HG02759 (cell line): ENCODE results near the gene PNMA6F.
"Not testable (repeated sequence)": the region's sequence is repeated elsewhere in the genome, so short reads cannot be mapped to it uniquely, and the experiment has no call there.

ENCODE experiments used
- ATAC-seq: cut with Tn5 transposase; IDR thresholded peaks from one replicate; pipeline ENCODE4 v1.9.1; 2021; ENCODE audit warnings: mild to moderate bottlenecking, moderate library complexity; ENCODE audit not compliant: unreplicated experiment

The PNMA6F gene

DNA sequence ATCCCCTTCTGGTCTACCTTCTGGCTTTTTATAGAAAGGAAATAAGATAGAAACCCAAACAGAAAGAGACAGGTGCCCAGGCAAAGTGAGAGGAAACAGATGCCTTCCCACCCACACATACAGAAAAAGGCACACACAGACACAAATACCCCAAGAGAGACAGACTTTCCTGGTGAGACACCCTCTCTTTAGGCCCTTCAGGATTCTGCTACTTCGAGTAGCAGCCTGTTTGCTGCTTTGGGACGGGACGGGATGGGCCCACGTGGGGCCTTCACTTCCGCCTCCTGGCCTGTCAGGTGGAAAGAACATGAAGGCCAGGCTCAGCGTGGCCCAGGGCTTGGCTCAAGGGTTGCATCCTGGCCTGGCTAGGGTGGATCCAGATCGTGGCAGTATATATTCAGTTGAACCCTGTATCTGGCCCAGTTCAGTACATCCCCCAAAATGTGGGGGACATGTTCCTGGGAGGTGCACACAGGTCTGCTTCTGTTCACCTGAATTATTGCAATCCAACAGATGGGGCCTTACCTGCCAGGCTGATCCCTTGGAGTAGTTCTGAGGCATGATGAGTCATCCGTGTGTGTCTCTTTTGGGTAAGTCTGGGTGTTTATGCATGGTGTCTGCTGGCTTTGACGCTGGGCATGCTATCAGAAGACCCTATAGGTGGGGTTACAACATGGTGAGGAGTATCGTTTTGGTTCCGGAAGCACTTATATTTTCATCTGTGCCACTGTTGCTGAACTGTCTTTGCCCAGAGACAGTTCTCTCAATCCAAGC is 14.7 kb upstream of the PNMA6F start:
- peak; percentile 40 for ATAC-seq

DNA sequence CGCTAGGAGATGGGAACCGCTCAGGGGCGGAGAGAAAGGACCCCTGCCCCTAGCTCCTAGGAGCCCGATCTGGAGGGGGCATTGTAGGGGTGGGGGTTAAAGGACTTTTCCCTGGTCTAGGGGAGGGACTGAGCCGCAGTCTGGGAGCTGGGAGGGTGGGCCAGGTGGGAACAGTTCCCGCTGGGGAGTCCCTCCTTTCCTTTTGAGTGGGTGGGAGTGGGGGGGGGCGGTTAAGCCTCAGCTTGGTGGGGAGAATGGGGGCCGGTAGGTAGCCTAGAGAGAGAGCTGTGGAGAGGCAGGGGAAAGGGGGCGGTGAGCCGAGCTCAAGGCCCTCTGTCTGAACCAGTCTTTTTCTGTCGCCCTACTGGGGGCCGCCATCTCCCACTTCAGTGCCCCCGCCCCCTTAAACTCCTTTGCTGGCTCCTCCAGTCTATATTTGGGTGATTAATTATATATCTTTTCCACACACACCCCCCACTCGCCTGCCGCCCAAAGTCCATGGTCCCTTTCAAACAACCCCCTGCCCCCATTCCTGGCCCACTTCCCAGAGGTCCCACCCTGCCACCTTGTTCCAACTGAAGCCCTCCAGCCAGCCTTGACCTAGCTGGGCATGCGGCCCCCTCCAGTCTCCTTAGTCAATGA is 13.2 kb upstream of the PNMA6F start:
- ATAC-seq = no peak

DNA sequence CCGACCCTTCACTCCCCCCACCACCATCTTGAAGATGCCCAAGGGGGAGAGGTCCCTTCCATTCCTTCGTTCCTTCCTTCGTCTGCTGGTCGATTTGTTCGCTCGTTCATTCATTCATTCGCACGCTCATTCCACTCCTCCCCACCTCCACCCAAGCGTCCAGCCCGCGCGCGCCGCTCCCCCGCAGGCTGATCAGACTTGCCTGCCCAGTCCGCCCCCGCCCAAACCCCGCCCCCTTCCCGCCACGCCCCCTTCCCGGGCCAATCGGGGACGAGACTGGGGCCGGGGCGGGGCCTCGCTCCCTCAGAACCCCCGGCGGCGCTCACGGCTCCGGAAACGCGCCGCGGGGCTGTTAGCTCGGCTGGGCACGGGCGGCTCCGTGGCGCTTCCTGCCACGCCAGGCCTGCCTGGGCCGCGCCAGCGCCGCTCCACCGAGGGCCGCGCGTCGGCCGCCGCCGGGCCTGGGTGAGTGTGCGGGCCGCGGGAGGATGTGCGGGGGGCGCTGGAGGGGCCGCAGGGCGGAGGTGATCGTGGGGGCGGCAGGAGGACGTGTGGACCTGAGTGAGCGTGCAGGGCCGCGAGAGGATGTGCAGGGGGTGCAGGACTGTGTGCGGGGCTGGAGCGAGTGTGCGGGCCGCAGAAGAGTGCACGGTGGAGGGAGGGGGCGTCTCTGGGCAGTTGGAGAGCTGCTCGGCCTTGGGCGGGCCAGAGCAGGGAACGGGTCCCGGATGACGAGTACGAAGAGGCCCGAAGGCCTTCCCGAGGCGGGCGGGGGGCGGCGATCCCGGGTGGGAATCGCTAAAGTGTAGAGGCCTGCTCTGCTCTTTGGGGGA is 12.5 kb upstream of the PNMA6F start, which contains the start of gene ZNF275:
Gene ZNF275, plus strand, starts transcription at position 333 of the 833 bp plus-strand sequence. CDS start 2,527 bp downstream, outside the sequence.
- ATAC-seq = peak; percentile 87

DNA sequence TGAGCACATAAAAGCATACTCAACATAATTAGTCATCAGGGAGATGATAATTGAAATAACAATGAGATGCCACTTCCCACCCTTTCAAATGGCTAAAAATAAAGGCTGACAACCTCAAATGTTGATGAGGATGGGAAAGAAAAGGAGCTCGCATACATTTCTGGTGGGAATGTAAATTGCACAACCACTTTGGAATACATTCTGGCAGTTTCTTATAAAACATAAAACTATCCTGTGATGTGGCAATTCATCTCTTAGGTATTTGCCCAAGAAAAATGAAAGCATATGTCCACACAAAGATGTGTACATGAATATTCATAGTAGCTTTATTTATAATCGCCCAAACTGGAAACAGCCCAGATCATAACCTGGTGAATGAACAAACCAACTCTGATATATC is 11.7 kb upstream of the PNMA6F start:
- ATAC-seq = no peak

DNA sequence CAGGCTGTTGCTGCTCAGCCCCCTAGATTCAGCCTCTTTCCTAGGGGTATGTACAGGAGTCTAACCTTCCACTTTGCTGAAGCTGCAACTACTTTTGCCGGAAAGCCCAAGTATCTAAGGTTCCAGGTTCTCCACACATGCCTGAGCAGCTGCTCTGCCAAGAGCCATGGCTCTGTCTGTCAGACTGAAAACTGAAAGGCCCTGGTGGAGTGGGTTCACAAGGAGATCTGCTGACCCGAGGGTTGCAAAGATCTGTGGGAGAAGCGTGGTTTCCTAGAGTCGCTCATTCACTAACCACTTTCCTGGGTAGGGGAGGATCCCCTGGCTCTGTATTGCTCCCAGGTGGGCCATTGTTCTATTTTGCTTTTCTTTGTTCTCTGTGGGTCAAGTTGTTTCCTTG is 6.0 kb upstream of the PNMA6F start:
- ATAC-seq = no peak

DNA sequence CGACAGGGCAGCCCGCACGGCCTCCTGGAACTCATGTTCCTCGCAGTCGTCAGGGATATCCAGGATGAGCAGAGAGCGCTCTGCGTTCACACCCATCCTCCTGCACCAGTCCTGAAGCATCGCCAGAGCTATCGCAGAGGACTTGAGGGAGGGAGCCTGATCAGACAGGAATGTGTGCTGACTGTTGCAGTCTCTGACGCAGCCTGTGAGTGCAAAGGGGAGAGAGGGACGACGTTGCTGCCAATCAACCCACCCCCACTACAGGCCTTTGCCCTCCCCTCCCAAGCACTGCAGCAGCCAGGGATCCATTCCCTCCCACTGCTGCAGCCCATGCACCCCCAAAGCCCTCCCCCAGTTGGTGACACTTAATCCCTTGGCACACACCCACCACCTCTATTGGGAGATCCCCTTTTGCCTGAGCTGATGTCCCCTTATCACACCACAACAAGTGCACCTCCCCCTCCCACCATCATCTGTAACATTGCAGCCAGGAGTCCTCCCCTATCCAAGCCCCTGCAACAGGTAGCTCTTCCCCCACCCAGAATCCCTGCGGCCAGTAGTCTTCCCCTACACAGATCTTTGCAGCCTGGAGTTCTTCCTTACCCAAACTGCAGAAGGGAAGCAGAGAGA is 897 bp downstream of the PNMA6F start:
- no peak for ATAC-seq

DNA sequence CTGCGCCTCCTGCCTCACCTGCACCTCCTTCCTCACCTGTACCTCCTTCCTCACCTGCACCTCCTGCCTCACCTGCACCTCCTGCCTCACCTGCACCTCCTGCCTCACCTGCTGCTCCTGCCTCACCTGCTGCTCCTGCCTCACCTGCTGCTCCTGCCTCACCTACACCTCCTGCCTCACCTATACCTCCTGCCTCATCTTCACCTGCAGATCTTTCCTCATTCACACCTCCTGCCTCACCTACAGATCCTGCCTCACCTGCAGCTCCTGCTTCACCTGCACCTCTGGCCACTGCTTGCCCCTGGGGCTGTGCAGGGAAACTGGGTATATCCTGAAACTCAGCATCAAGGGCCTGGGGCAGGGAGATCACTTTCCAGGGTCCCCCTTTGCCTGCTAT is 1.5 kb downstream of the PNMA6F start:
- ATAC-seq = not testable (repeated sequence)

DNA sequence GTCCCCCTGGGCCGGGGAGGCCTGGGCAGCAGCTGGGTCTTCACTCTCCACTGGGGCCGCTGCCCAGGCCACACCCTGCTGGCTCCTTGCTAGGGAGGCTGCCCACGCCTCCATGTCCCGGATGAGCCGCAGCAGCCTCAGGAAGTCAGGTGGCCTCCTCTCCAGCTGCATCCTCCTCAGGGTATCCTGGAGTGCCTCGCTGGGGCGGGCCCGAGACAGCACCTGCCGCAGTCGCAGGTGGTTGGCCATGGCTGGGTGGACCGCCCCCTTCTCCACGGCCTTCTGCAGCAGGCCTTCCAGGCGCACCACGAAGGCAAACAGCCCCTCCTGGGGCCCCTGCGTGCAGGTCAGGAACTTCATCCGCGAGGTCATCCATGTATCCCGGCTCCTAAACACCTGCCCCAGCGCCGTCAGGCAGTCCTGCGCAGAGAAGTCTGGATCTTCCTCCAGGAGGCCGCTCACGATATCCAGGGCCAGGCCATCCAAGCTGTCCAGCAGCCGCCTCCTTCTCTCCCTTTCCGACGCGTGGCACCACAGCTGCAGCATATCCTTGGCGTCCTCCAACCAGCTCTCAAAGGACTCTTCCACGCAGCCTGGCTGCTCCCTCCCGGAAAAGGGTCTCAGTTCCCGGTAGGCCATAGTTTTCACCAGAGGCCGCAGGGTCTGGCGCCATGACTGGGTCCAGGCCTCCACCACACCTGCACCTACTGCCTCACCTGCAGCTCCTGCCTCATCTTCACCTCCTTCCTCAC is 2.1 kb downstream of the PNMA6F start:
- ATAC-seq = no peak

DNA sequence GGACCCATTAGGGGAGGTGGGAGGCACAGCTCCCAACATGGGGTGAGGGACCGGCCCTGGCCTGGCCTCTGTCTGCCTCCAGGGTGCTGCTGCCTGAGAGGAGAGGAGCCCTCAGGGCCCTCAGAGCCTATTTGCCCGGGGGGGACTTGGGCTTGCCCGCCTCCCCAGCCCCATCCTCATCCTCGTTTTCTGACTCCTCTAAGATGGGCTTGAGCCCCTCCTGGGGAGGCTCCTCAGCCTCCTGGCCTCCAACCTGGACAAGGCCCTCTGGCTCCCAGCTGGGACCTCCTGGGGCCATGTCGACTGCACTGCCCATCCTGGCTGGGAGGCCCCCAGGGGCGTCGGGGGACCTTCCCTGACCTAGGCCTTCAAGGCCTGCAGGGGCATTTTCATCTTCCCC is 2.8 kb downstream of the PNMA6F start:
- no peak for ATAC-seq

DNA sequence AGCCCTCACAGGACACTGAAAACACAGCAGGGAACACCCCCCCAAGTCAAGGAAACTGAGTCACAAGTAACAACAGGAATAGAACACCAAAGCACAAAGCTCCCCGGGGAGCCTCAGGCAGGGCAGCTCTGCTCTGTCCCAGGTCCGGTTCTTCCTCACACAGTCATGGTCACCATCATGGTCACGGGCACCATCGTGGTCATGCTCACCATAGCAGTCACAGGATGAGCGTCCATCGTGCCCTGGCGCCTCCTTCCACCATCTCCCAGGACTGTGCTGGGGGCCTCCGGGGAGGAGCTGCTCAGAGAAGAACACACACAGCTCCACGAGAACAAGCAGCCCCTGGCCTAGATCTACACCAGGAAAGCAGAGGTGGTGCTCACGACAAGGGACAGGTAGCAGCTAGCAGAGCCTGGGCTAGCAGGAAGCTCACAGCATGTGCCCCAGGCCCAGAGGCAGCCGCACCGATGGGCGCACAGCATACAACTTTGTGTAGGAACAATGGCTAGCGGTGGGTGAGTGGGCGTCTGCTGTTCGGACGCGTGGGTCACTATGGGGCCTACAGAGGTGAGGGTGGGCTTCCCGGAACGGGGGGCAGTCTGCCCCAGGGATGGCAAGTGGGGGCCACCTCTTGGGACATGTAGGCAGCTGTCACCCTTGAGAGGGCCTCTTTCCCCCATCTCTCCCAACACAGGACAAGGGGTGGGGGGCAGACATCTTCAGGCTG is 3.4 kb downstream of the PNMA6F start:
- ATAC-seq = no peak

DNA sequence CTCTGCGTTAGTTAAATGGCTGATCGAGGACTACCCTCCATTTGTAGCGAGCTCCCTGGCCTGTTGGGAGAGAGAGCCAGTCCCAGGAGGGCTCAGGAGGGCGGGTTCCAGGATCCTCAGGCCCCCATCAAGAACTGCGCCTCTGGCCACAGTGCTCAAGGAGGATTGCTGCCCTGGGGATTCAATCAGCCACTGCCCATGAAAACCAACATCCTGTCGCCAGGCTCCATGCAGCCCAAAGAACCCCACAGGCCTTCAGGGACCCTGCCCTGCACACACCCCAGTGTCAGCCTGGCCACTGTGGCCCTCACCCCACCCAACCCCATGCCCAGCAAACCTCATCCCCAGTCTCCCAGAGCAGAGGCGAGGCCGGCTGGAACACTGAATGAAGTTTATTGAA is 4.3 kb downstream of the PNMA6F start:
- ATAC-seq = no peak

DNA sequence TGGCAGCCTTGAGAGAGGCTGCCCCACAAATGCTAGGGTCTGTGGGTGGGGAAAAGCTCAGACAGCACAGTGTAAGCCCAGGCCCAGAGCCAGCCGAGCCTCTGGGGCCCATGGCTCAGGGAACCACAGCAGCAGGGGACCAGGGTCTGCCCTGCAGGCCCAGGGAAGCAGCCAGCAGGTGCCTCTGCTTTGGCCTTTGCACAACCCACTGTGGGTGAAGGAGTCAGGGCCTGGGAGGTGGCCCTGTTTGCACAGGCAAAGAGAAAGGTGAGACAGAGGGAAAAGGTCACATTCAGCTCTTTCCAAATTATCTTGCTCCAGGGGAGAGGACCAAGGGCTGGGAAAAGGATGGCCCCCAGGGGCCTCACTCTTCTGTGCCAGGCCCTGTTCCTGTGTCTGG is 8.7 kb downstream of the PNMA6F start:
- no peak for ATAC-seq

DNA sequence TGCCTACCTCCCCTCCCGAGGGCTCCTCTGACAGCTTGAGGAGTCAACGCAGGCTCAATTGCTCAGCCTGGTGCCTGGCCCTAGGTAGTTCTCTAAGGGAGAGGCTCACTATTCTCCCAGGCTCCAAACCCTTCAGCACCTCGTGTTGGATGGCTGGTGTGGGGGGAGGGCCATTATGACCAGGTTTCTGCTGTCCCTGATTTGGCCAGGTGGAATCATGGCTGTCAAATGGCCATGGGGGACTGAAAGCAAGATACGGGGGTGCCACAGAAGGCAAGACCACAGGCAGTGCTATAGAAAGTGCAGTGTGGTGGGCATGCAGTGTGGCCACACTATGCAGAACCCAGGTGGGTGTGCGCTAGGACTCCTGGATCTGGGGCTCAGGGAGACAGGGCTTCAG is 9.5 kb downstream of the PNMA6F start:
- ATAC-seq = no peak

DNA sequence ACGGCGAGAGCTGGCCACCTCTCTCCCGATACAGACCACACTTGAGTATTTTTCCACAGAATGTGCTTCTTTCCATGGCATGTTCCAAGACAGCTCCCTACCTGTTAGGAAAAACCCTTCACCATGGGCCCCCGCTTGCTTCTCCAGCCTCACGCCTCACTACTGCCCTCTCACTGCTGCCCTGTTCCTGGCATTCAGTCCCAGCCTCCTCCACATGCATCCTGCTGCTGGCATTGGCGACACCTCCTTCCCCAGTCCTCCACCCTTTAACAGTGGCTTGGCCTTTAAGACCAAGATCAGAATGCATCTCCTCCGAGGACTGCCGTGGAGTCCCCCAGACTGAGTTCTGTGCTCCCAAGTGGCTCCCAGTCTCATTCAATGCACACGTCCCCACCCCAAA is 10.7 kb downstream of the PNMA6F start:
- ATAC-seq = no peak

DNA sequence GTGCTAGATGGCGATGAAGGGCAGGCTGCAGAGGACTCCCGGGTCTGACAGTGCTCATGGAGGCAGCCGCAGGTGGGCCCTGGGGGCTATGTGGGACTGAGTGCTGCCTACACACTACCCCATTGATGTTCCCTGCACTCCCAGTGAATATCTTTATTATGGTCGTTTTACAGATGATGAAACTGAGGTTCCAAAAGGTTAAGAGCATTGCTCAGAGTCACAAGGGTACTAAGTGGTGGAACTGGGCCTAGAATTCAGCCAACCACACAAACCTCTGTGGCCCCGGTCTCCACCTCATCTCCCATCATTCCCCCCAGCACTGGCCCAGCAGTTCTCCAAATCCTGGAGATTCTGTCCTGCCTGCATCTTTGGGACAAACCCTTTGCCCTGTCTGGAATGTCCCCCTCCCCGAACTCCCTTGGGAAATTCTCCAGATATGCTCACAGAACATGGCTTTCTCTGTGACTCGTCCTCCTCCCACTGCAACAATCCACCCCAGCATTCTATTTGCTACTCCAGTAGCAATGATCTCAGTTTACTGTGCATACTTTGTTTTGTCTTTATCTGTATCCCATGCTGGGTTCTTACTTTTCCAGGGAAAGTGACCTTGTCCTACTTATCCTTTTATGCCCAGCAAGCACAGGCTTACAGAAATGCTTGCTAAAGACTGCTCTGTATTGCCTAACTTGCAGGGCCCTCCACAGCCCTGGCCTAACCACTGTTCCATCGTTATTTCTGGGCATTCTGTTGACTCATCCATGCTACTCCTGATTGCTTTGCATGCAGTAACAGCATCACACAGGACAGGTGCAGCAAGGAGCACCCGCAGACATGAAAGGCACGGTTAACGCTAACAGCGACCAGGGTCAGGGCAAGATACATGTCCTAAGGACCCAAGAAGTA is 14.0 kb downstream of the PNMA6F start:
- ATAC-seq = no peak

DNA sequence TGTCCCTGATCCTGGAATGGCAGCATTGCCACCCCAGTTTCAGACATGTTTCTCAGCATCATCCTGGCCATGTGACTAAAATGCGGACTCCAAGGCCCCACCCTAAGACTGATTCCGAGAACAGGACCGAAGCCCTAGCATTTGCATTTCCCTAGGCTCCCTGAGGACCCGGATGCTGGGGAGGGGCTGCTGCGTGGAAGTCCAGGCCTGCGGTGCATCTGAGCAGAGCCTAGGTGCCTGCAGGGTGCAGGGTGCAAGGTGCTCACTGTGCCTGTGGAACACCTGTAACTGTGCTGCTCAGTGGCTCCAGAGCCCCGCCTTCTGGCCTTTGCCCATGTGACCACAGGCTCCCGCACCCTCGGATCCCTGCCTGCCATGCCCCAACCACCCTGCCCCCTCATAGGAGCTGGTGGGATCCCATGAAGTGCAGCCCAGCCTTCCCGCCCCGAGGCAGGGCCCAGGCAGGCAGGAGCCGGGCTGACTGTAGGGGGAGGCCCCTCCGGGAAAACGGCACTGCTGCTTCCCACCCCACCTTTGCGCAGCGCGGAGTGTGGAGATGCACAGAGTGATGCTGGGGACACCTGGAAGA is 14.9 kb downstream of the PNMA6F start:
- ATAC-seq = no peak

DNA sequence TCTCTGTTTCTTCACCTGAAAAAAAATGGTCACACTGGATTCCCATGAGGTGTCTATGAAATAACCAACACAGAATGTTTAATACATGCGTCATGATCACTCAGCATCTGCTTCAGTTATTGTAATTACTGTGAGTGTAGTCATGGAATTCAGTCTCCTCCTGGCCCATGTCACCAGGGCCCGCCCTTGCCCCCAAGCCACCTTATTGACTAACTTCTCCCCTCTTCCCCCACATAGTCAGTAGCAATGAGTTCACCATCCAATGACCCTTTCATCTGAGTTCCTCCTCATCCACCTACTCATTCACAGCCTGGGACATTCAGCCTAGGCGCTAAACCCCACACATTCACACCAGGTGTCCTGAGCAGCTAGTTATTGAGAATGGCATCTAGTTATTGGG is 15.6 kb downstream of the PNMA6F start:
- no peak for ATAC-seq

DNA sequence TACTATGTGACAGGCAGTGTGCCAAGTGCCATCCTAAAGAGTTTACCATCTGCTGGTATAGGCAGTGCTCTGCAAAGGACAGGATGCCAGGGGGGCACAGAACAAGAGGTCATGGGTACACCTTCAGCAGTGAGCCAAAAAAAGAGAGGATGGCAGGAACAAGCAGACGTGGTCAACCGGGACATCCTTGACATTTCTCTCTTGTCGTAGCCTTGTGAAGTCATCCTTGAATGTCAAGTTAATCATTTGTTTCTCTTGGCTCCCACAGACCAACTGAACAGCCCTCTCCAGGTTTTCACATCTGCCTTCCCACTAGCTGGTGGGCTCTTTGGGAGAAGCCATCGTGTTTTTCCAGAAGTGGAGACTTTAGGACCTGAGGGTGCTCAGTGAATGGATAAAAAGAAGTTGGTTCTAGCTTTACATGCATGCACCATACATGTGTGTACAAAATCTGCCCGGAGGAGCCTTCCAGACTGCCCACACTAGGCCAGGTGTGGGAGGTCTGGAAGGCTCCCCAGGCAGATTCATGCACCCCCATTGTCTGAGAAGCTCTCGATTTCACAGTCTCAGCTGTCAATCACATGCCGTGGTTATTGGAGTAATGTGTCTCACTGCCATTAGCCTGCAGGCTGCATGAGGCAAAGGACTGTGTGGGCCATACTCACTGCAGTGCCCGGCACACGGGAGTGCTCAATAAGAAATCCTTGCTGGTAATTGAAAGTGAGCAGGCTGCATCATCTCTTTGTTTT is 16.4 kb downstream of the PNMA6F start:
- ATAC-seq = no peak
